Measurements from ENCODE around the gene PTPN23.

DNA sequence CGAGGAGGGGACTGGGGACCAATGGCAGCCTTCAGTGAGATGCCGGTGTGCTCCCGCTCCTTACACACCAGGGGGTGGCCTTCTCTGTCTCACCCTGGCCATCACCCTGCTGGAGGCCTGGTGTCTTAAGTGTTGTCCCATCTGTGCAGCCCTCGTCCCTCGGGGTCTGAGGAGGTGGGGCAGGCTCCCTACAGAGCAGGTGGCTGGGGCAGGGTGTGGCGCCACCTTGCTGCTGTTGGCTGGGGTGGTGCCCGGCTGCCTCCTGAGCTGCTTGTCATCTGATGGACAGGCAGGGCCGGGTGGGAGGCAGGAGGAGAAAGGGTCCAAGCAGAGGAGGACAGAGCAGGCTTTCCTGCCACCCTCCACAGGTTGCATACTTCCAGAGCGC, 25.9 kb downstream of the PTPN23 start:
- no peak for TF ChIP-seq POLR2AphosphoS5 (IDR thresholded peaks at IDR 0.05)
- TF ChIP-seq POLR2A (IDR thresholded peaks at IDR 0.05) = no peak
- TF ChIP-seq, protein P1, sequence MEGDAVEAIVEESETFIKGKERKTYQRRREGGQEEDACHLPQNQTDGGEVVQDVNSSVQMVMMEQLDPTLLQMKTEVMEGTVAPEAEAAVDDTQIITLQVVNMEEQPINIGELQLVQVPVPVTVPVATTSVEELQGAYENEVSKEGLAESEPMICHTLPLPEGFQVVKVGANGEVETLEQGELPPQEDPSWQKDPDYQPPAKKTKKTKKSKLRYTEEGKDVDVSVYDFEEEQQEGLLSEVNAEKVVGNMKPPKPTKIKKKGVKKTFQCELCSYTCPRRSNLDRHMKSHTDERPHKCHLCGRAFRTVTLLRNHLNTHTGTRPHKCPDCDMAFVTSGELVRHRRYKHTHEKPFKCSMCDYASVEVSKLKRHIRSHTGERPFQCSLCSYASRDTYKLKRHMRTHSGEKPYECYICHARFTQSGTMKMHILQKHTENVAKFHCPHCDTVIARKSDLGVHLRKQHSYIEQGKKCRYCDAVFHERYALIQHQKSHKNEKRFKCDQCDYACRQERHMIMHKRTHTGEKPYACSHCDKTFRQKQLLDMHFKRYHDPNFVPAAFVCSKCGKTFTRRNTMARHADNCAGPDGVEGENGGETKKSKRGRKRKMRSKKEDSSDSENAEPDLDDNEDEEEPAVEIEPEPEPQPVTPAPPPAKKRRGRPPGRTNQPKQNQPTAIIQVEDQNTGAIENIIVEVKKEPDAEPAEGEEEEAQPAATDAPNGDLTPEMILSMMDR (IDR thresholded peaks at IDR 0.05) = no peak
- TF ChIP-seq EP300 (IDR thresholded peaks at IDR 0.05) = no peak
